ENCODE data around the gene PCDH12. TPM values are rescaled to one million over a fixed set of nuclear protein-coding genes. Genes with fewer than 3 reads are reported as not detected.

The PCDH12 gene
- total and polyA plus RNA-seq, 2 of the 8 experiments (the other 6 are each of a cell fraction or from before 2014, with no cell fraction given): 0.06 to 0.17 TPM

- TF ChIP-seq ATF2 (IDR thresholded peaks at IDR 0.05; ENCODE audit: low read length) (no peak), CHD7 (IDR thresholded peaks at IDR 0.05; ENCODE audit: insufficient replicate concordance, low read length) (no peak), CBX8 (IDR thresholded peaks at IDR 0.05; ENCODE audit: borderline replicate concordance, low read depth, low read length) (no peak), POLR2AphosphoS5 (IDR thresholded peaks at IDR 0.05; ENCODE audit: low read depth, low read length) (no peak)
Observed at GRCh38 chr5:141903261-141903660, 54.7 kb downstream of the PCDH12 start (continued).
